Activated naive CD4-positive, alpha-beta T cell treated with anti-CD3 and anti-CD28 coated beads, Interleukin-2, amount 50 U/mL, for 24 hours (primary cell): ENCODE data around the gene OR10H3.
A peak's percentile ranks its signal among the peaks of the same experiment; 100 is the strongest.
"Not testable (repeated sequence)": the region's sequence is repeated elsewhere in the genome, so short reads cannot be mapped to it uniquely, and the experiment has no call there.

ENCODE experiments used
- H3K27ac Mint-ChIP-seq: one replicate; pipeline ENCODE4 v1.8.0; 2021; ENCODE audit warnings: mild to moderate bottlenecking, mixed read lengths
- H3K27me3 Mint-ChIP-seq: one replicate; pipeline ENCODE4 v1.8.0; 2021; ENCODE audit warnings: mixed read lengths
- H3K36me3 Mint-ChIP-seq: one replicate; pipeline ENCODE4 v1.8.0; 2021; ENCODE audit warnings: mixed read lengths
- H3K4me1 Mint-ChIP-seq: one replicate; pipeline ENCODE4 v1.8.0; 2021; ENCODE audit warnings: mixed read lengths
- H3K4me3 Mint-ChIP-seq: one replicate; pipeline ENCODE4 v1.8.0; 2021; ENCODE audit warnings: mild to moderate bottlenecking, mixed read lengths
- H3K9me3 Mint-ChIP-seq: one replicate; pipeline ENCODE4 v1.8.0; 2021; ENCODE audit warnings: mixed read lengths

Gene OR10H3

GRCh38 chr19:15759962-15760565 is 22.3 kb downstream of the OR10H3 start:
- Mint-ChIP-seq H3K4me1 (no peaks in the 10 kb centered on the region), H3K4me3 (no peak overlapping the region), H3K36me3 (peaks cover 4% of the 10 kb centered on the region), H3K9me3 (peaks cover 6% of the 10 kb centered on the region), H3K27ac (no peak overlapping the region), H3K27me3 (peaks cover 55% of the 10 kb centered on the region)

- Mint-ChIP-seq H3K9me3 (no peaks in the 10 kb centered on the region), H3K4me1 (no peaks in the 10 kb centered on the region), H3K27me3 (peaks cover 19% of the 10 kb centered on the region), H3K27ac (no peak overlapping the region), H3K36me3 (no peaks in the 10 kb centered on the region), H3K4me3 (no peak overlapping the region)
These were observed 31.8 kb downstream of the OR10H3 start for GRCh38 chr19:15769586-15769985.

GRCh38 chr19:15774159-15774558 is 36.4 kb downstream of the OR10H3 start:
- not testable (repeated sequence) for H3K36me3 Mint-ChIP-seq, H3K27ac Mint-ChIP-seq, H3K4me1 Mint-ChIP-seq, H3K9me3 Mint-ChIP-seq, H3K4me3 Mint-ChIP-seq
- peaks cover 21% of the 10 kb centered on the region for H3K27me3 Mint-ChIP-seq

- peaks cover 18% of the 10 kb centered on the region for H3K27me3 Mint-ChIP-seq
- H3K27ac Mint-ChIP-seq: no peak overlapping the region
- no peaks in the 10 kb centered on the region for H3K9me3 Mint-ChIP-seq
- no peaks in the 10 kb centered on the region for H3K36me3 Mint-ChIP-seq
- H3K4me1 Mint-ChIP-seq: no peaks in the 10 kb centered on the region
- H3K4me3 Mint-ChIP-seq: no peak overlapping the region
These were observed 37.5 kb downstream of the OR10H3 start for GRCh38 chr19:15775249-15775648.

GRCh38 chr19:15776264-15776663 is 38.5 kb downstream of the OR10H3 start:
- H3K4me1 Mint-ChIP-seq: peaks cover 6% of the 10 kb centered on the region
- no peaks in the 10 kb centered on the region for H3K36me3 Mint-ChIP-seq
- H3K27ac Mint-ChIP-seq: no peak overlapping the region
- no peaks in the 10 kb centered on the region for H3K9me3 Mint-ChIP-seq
- H3K27me3 Mint-ChIP-seq: peaks cover 13% of the 10 kb centered on the region
- no peak overlapping the region for H3K4me3 Mint-ChIP-seq

- Mint-ChIP-seq H3K27me3 (peaks cover 13% of the 10 kb centered on the region), H3K9me3 (no peaks in the 10 kb centered on the region), H3K4me1 (peaks cover 6% of the 10 kb centered on the region), H3K27ac (no peak overlapping the region), H3K4me3 (no peak overlapping the region), H3K36me3 (no peaks in the 10 kb centered on the region)
These were observed 39.5 kb downstream of the OR10H3 start for GRCh38 chr19:15776991-15777970.

- Mint-ChIP-seq H3K4me1 (peaks cover 6% of the 10 kb centered on the region), H3K4me3 (no peak overlapping the region), H3K27ac (no peak overlapping the region), H3K27me3 (peaks cover 6% of the 10 kb centered on the region), H3K36me3 (no peaks in the 10 kb centered on the region), H3K9me3 (no peaks in the 10 kb centered on the region)
These were observed 42.1 kb downstream of the OR10H3 start for GRCh38 chr19:15779756-15780476.

GRCh38 chr19:15780610-15781418 is 43.0 kb downstream of the OR10H3 start:
- Mint-ChIP-seq H3K4me1 (peaks cover 6% of the 10 kb centered on the region), H3K4me3 (no peak overlapping the region), H3K9me3 (no peaks in the 10 kb centered on the region), H3K36me3 (no peaks in the 10 kb centered on the region), H3K27ac (no peak overlapping the region), H3K27me3 (peaks cover 5% of the 10 kb centered on the region)

- H3K27me3 Mint-ChIP-seq: peaks cover 3% of the 10 kb centered on the region
- H3K9me3 Mint-ChIP-seq: no peaks in the 10 kb centered on the region
- H3K36me3 Mint-ChIP-seq: no peaks in the 10 kb centered on the region
- peak overlapping the region; percentile 55 for H3K27ac Mint-ChIP-seq
- H3K4me3 Mint-ChIP-seq: no peak overlapping the region
- H3K4me1 Mint-ChIP-seq: peaks cover 6% of the 10 kb centered on the region
These were observed 43.9 kb downstream of the OR10H3 start for GRCh38 chr19:15781661-15782060.

GRCh38 chr19:15782211-15782610 is 44.4 kb downstream of the OR10H3 start:
- Mint-ChIP-seq H3K9me3 (no peaks in the 10 kb centered on the region), H3K4me1 (peaks cover 6% of the 10 kb centered on the region), H3K27ac (no peak overlapping the region), H3K27me3 (peaks cover 1% of the 10 kb centered on the region), H3K4me3 (no peak overlapping the region), H3K36me3 (no peaks in the 10 kb centered on the region)

GRCh38 chr19:15782896-15783295 is 45.1 kb downstream of the OR10H3 start:
- H3K4me3 Mint-ChIP-seq, H3K27me3 Mint-ChIP-seq, H3K36me3 Mint-ChIP-seq, H3K4me1 Mint-ChIP-seq, H3K27ac Mint-ChIP-seq, H3K9me3 Mint-ChIP-seq: not testable (repeated sequence)

- Mint-ChIP-seq H3K4me3 (no peak within 1 kb of the TSS), H3K36me3 (no peaks in the 10 kb centered on the region), H3K27me3 (peaks cover 6% of the 10 kb centered on the region), H3K27ac (peak within 1 kb of the TSS; percentile 26), H3K4me1 (no peaks in the 10 kb centered on the region), H3K9me3 (no peaks in the 10 kb centered on the region)
These were observed 49.9 kb downstream of the OR10H3 start, which contains the start of gene OR10H5 for GRCh38 chr19:15787611-15788155. OR10H5 (plus strand) TSS chr19:15787661; CDS start chr19:15794049, 6,388 bp downstream.

GRCh38 chr19:15788594-15789270 is 50.9 kb downstream of the OR10H3 start:
- H3K27ac Mint-ChIP-seq: no peak overlapping the region
- H3K36me3 Mint-ChIP-seq: no peaks in the 10 kb centered on the region
- no peaks in the 10 kb centered on the region for H3K9me3 Mint-ChIP-seq
- no peak overlapping the region for H3K4me3 Mint-ChIP-seq
- no peaks in the 10 kb centered on the region for H3K4me1 Mint-ChIP-seq
- peaks cover 6% of the 10 kb centered on the region for H3K27me3 Mint-ChIP-seq

- Mint-ChIP-seq H3K9me3 (no peaks in the 10 kb centered on the region), H3K4me1 (no peaks in the 10 kb centered on the region), H3K27me3 (peaks cover 5% of the 10 kb centered on the region), H3K36me3 (no peaks in the 10 kb centered on the region), H3K4me3 (no peak overlapping the region), H3K27ac (no peak overlapping the region)
These were observed 52.3 kb downstream of the OR10H3 start for GRCh38 chr19:15790096-15790495.
